Stimulated activated naive CD4-positive, alpha-beta T cell (primary cell): Measurements from ENCODE around the gene TFDP1.

Source experiments
- DNase-seq, 6 experiments: peaks; one replicate each; lab custom pipeline; 2025; lab: John Stamatoyannopoulos, UW

Gene TFDP1

DNA sequence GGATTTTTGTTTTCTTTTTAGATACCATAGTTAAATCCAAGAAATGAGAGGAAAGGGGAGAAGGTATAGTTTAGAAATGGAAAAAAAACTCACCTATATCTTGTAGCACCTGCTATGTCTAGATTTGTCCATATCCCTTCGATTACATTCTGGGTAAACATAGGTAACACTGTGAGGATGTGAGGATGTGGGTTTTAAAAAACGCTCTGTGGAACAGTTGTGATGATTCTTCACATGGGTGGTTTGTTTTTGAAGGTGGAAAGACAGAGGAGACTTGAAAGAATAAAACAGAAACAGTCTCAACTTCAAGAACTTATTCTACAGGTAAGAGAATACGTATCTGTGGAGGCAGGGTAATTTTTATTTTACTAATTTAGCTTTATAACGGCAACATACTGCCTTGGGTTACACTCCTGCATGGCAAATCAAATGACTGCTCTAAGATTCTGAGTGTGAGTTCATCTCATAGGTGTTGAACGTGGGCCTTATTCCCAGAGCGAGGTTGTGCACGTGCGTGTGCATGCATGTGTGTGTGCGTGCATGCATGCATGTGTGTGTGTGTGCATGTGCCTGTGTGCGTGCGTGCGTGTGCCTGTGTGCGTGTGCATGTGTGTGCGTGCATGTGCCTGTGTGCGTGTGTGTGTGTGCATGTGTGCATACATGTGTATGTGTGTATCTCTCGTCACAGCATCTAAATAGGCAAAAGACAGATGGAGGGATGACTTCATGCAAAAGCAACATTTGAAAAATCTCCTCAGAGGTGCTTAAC lies 49.9 kb downstream of the TFDP1 start:
- peak in 3 of 6 experiments; percentile 82 to 84 (median 84) for DNase-seq

DNA sequence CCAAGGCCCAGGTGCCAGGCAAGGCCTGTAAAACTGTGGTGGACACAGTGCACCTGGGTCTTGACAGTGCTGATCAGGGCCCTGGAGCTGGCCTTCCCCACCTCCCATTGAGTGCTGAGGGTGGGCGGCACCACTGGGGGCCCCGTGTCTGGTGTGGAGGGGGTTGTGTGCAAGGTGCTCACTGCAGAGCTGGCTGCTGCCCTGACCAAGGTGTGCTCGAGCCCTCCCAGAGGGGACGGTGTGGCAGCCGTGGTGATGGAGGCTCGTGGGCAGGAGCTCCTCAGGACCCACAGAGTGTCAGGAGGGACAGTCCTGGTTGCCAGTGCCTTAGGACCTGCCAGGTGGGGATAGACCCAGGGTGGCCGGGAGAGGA lies 50.5 kb downstream of the TFDP1 start:
- no peak for DNase-seq

DNA sequence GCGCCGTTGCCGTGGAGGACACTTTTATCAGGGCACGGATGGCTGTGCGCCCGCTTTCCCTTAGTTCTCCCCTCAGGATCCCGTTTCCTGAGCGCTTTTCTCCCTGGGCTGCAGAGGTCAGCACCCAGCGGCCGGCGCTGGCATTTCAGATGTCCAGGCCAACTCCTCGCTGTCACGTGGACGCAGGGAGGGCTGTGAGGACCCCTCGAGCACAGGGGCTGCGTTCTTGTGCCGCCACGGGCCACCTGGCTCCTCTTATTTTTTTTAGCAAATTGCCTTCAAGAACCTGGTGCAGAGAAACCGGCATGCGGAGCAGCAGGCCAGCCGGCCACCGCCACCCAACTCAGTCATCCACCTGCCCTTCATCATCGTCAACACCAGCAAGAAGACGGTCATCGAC lies 51.2 kb downstream of the TFDP1 start:
- DNase-seq = no peak

DNA sequence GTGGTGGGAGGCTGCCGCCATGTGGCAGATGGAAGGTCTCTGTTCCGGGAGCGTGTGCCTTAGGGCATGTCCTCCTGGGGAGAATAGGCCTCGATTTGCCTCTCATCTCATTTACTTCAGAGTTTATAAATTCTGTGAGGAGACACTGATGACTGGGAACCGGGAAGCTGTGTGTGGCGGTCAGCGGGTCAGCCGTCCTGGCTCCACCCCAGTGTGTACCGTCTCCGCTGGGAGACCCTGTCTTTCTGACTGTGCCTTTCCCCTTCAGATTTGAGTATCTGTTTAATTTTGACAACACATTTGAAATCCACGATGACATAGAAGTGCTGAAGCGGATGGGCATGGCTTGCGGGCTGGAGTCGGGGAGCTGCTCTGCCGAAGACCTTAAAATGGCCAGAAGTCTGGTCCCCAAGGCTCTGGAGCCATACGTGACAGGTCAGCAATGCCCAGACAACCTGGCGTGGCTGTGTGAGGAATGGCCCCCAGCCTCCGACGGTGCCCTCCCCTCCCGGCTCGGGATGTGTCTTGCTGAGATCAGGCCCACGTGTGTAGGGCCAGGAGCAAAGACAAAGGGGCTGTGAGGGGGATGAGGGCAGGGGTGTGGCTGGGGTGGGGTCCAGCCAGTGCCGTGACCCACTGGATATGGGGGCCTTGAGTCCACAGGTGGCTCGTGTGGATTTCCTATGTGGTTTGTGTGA lies 51.9 kb downstream of the TFDP1 start:
- no peak for DNase-seq

DNA sequence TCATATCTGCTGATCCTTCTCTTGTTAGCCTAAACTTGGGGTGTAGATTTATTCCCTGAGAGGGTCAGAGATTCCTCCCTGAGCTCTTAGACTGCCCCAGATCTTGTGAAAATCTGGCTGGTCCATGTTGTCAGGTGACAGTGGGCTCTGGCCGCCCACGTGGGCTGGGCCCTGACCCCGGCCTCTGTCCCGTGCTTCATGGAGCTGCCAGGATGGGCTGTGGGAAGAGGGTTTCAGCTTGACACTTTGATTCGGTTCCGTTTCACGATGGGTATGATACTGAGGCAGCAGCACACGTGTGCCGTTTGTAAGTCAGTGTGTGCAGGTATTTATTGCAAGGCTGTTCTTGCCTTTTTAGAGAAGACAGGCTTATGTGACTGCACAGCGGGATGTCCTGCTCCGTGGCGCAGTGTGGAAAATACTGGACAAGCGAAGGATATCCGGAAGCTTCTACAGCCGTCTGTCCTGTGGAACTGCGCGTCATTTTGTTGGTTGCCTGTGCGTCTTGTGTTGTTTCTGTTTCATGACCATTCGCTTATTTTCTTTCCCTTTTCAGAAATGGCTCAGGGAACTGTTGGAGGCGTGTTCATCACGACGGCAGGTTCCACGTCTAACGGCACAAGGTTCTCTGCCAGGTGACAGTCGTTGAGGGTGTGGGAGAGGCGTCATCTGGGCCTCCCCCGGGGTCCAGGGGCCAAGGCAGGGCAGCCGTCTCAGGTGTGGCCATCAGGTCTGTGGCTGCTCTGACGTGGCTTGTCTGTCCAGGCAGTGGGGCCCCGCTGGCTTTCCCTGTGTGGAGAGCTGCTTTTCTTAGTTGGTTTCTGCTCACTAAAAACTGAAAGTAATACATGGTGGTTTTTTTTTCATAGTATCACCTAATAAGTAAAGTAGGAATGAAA lies 53.0 kb downstream of the TFDP1 start:
- DNase-seq = no peak

DNA sequence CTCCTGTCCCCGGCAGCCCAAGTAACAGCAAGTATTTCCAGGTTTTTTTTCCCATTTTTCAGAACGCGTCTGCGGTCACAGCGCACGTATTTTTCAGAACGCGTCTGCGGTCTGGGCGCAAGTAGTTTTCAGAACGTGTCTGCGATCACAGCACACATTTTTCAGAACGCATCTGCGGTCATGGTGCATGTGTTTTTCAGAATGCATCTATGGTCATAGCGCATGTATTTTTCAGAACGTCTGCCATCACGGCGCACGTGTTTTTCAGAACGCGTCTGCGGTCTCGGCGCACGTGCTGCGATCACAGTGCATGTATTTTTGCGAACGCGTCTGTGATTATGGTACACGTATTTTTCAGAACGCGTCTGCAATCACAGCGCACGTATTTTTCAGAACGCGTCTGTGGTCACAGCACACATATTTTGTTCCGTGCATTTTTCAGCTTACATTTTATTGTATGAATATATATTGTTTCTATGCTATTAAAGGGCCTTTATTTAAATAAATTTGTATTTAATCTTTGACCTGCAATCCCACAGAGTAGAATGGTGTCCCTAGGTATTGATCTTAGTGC lies 53.7 kb downstream of the TFDP1 start:
- no peak for DNase-seq

DNA sequence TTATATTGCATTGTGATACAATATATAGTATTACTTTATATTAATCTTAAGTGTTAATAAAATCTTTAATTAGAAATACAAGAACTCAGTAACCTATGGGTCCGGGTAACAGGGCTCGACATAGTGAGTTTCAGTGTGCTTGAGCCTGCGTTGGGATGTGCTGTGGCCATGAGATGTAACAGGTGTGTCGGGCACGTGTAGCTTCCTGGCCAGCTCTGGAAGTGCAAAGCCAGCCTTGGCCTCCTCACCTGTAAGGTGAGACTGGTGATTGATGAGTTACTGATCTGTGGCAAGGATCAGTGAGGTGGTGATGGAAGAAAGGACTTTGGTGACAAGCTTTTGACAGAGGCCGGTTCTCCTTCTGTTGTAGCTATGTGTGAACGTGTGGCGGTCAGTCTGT lies 54.3 kb downstream of the TFDP1 start:
- DNase-seq = no peak

DNA sequence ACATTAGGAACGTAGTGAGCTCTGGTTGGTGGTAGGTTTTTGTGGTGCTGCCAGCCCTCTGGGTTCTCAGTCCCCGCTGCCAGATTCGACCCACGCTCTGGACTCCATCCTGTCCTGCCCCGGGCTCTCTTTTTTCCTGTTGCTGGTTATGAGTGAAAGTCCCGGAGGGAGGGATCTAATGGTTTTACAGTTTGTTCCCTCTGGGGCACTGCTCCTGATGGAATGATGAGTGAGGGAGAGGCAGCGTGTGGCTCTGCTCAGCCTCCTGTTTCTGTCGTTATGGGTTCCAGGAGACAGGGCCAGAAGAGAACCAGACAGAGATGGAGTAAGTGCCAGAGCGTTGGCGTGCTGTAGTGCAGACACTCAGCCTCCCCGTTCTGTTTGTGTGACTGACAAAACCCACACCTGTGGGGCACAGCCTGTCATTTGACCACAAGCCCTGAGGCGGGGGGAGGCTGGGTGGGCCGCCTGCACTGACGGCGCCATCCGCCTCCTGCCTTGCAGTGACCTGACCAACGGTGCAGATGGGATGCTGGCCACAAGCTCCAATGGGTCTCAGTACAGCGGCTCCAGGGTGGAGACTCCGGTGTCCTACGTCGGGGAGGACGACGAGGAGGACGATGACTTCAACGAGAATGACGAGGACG lies 55.2 kb downstream of the TFDP1 start:
- DNase-seq = no peak

DNA sequence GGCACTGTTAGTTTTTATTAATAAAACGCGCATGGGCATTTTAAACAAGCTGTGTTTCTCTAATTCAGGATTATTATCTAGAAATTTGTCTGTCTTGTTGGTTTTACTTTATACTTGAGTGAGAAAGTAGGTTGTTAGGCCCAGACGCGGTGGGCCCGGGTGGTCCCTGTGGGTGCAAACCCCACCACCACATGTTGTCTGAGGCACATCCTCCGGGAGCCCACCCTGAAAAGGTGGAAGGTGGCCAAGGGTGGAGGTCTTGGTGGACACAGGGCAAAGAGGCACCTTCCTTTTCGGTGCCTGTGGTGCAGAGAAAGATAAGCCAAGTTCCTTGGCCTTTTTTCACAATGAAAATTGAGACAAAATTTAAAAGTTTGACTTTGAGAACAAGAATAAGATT lies 56.9 kb downstream of the TFDP1 start:
- DNase-seq = no peak

DNA sequence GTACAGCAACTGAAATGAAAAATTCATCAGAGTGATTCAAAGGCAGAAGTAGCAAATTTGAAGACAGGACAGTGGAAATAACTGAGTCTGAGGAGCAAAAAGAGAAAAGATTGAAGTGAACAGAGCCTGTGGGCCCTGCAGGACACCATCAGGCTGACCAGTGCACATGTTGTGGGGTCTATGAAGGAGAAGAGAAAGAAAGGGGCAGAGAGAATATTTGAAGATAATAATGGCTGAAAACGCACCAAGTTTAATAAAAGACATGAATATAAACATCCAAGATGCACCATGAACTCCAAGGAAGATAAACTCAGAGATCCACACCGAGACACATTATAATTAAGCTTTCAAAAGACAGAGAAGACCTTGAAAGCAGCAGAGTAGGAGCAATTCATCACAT lies 58.0 kb downstream of the TFDP1 start:
- no peak for DNase-seq

DNA sequence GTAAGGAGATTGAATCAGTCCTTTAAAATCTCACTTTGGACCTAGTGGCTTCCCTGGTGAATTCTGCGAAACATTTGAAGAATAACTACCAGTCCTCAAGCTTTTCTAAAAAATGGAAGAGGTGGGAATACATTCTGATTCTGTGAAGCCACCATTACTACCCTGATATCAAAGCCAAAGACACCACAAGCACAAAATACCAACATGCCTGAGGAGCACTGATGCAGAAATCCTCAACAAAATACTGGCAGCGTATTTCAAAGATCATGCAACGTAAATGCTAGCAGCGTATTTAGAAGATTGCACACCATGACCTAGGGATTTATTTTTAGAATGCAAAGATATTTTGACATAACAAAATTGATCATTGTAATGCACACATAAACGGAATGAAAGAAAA lies 59.0 kb downstream of the TFDP1 start:
- no peak for DNase-seq

DNA sequence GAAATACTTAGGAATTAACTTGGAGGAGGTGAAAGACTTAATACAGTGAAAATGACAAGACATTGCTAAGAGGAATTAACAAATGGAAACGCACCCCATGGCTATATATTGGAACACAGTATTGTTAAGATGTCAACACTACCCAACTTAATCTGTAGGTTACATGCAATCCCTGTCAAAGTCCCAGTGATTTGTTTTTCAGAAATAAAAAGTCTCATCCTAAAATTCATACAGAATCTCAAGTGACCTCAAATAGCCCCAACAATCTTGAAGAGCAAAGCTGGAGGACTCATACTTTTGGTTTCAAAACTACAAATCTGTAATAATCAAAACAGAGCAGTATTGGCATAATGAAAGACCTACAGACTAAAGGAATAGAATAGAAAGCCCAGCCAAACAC lies 60.2 kb downstream of the TFDP1 start:
- DNase-seq = no peak

DNA sequence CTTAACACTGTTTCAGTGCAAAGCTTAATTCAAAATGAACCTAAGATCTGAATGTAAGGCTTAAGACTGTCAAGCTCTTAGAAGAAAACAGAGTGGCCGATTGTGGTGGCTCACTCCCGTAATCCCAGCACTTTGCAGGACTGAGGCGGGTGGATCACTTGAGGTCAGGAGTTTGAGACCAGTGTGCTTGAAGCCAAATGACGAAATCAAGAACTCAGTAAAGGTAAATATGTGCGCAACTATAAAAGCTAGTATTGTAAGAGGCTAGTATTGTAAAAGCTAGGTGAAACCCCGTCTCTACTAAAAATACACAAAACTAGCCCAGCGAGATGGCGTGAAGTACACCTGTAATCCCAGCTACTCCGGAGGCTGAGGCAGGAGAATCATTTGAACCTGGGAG lies 60.8 kb downstream of the TFDP1 start:
- DNase-seq = no peak

DNA sequence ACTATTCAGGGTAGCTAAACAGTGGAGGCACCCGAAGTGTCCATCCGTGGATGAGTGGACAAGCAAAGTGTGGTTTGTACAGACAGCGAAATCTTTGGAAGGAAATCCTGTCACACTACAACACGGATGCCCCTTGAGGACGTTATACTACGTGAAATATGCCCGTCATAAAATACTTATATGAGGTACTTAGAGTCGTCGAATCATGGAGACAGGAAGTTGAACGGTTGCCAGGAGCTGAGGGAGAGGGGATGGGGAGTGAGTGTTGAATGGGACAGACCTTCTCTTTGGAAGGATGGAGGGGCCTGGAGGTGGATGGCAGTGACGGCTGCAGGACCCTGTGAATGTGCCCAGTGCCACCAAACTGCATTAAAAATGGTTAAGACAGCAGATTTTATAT lies 61.8 kb downstream of the TFDP1 start:
- peak in 2 of 6 experiments; percentile 10 to 38 for DNase-seq

DNA sequence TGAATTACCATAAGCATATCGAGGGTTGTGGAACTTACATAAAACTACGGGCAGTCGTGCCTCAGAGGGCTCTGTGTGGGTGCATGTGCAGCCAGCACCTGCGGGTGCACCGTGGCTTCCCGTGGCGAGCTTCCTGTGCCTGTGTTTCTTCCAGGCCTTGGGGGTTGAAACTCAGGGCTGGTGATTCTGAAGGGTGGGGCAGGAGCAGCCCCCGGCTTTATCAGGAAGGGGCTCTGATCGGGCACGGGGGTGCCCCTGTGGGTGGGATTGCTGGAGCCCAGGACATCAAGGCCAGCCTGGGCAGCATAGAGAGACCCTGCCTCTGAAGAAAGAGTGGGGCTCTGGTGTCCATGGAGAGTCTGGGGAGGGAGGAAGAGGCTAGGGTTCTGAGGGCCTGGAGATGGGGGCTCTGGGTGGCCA lies 62.4 kb downstream of the TFDP1 start:
- DNase-seq = peak in 2 of 6 experiments; percentile 20 to 38

DNA sequence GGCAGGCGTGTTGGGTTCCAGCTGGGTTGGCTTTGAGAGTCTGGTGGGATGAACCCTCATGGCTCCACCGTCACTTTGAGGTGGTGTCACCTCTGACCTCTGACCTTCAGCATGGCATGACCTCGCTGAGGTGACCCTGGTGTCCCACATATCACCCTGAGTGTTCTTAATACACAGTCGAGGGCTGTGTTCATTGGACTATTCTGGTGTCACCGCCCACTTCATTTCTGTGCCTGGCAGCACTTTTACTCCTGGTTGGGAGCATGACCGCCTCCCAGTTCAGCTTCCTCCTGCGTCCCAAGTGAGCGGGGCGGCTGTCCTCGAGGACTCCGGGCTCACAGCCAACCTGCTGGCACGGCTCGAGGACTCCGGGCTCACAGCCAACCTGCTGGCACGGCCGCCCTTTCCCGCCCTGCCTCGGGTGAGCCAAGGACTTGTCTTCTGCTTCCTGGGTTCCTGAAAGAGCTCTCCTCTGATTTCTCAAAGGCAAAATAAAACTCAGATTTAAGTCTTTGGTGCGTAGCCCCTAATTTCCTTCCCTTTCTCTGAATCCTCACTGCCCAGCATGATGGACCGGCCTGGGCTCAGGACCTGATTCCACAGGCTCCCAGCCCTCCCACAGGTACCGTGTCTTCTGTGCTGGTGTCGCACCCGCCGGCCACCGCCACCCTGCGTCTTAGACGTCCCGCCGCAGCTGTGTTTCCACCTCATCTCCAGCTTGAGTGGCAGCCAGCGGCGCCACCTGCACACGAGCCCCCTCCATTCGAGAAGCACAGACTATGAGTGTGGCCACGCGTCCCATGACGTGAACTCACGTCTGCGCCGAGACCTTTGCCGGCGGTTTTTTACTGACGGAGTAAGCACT lies 63.0 kb downstream of the TFDP1 start:
- no peak for DNase-seq

DNA sequence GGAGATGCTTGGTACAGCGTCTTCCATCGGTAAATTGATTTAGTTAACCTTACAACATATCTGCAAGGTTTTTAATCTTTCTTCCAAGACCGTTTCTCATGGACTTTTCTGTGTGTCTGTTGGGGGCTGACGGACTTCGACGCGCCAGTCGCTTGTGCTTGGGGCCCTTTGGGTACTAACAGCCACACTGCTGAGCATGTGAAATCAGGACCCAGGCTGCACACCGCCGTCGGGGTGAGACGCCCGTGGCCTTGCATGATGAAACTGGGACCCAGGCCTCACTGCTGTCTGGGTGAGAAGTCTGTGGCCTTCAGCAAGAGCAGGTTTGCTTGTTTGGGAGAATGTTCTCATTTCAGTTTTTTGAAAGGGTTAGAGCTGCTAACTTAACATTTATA lies 63.7 kb downstream of the TFDP1 start:
- no peak for DNase-seq

DNA sequence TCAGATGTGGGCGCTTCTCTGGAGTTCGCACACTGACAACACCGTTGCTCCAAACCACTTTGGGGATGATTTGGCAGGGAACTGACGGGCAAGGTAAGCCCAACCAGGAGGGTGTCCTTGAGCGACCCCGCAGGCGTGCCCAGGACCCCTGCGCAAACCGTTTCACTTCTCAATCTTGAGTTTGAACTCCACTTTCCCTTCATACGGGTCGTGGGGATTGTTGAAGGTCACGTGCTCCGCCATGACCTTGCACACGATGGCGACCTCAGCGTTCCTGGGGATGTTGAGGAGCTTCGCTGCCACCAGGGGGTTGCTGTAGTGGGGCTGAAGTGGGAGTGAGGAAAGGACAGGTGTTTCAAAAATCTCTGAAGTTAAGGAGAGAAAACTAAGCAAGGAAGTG lies 64.7 kb downstream of the TFDP1 start:
- DNase-seq = no peak

DNA sequence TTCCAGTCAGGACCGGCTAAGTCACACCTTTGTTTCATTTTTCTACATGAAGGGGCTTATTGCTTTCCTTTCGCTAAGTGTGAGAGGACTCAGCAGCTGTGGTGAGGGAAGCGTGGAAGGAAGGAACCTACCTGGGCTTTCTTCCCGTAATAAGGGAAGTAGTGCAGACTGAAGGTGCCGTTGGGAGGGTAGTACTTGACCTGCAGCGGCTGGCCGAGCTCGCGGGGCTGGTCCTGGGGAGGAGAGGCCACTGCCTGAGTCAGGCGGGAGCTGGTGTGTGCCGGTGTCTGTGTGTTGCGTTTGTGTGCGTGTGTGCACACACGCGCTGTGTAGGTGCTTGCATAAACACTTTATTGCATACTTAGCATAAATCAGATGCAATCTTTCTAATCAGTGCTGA lies 65.7 kb downstream of the TFDP1 start:
- no peak for DNase-seq

DNA sequence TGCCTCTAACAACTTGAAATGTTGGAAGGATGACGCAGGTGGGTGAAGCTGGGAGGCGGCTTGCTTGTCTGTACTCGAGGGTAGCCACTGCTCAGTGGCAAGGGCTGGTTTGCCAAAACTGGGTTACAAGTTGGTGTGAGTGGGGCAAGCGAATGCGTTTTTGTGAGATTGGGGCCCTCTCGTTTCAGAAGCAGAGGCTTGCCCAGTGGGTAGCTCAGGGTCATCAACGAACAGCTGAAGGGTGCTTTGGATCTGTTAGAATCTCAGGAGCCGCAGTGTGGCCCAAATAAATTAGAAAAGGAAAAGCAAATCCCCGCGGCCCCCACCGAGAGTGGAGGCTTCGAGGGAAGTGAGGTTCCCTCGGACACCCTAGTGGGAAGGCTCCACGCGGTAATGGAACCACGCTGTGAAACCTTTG lies 66.2 kb downstream of the TFDP1 start:
- no peak for DNase-seq
